Neural progenitor cell (in vitro differentiated cells): Measurements from ENCODE around the gene OGFOD2. TPM values are rescaled to one million over a fixed set of nuclear protein-coding genes. Genes with fewer than 3 reads are reported as not detected.

Experiments used
- DNase-seq: peaks from one replicate; pipeline ENCODE4 v3.0.0-alpha.2; 2016; ENCODE audit warnings: low spot score
- H2AFZ ChIP-seq: fragments of 200-600 bp; sonication (generic); replicated peaks from 2 replicates; pipeline ENCODE4 v1.6.1; 2016; ENCODE audit warnings: antibody characterized with exemption
- H3F3A ChIP-seq: fragments of 200-600 bp; sonication (generic); 2 replicates; pipeline ENCODE4 v1.6.1; 2016; ENCODE audit warnings: antibody characterized with exemption, low read depth
- H3K27ac ChIP-seq: fragments of 200-600 bp; sonication (generic); 2 replicates; pipeline ENCODE4 v1.5.1; 2016; ENCODE audit warnings: mild to moderate bottlenecking
- H3K27me3 ChIP-seq: fragments of 200-600 bp; sonication (generic); 2 replicates; pipeline ENCODE4 v1.6.1; 2016; ENCODE audit warnings: mild to moderate bottlenecking, moderate library complexity
- H3K36me3 ChIP-seq: fragments of 200-600 bp; sonication (generic); 2 replicates; pipeline ENCODE4 v1.5.1; 2016
- H3K4me1 ChIP-seq: fragments of 200-600 bp; sonication (generic); 2 replicates; pipeline ENCODE4 v1.6.1; 2016; ENCODE audit warnings: mixed run types
- H3K4me2 ChIP-seq: fragments of 200-600 bp; sonication (generic); 2 replicates; pipeline ENCODE4 v1.6.1; 2016
- H3K4me3 ChIP-seq: fragments of 200-600 bp; sonication (generic); 2 replicates; pipeline ENCODE4 v1.5.1; 2016
- H3K79me2 ChIP-seq: fragments of 200-600 bp; sonication (generic); 2 replicates; pipeline ENCODE4 v1.6.1; 2016; ENCODE audit warnings: low read depth
- H3K9ac ChIP-seq: fragments of 200-600 bp; sonication (generic); 2 replicates; pipeline ENCODE4 v1.6.1; 2016
- H3K9me3 ChIP-seq: fragments of 200-600 bp; sonication (generic); 2 replicates; pipeline ENCODE4 v1.5.1; 2016; ENCODE audit warnings: low read depth
- H4K20me1 ChIP-seq: fragments of 200-600 bp; sonication (generic); 2 replicates; pipeline ENCODE4 v1.6.1; 2016; ENCODE audit warnings: low read depth
- H3K27ac Mint-ChIP-seq: 3 replicates; pipeline ENCODE4 v1.8.0; 2021; ENCODE audit warnings: mixed read lengths
- H3K27me3 Mint-ChIP-seq: 2 replicates; pipeline ENCODE4 v1.8.0; 2022; ENCODE audit warnings: low read depth, mild to moderate bottlenecking, inconsistent platforms, moderate library complexity, mixed read lengths; ENCODE audit not compliant: insufficient read depth
- H3K36me3 Mint-ChIP-seq: 3 replicates; pipeline ENCODE4 v1.8.0; 2021; ENCODE audit warnings: mixed read lengths
- H3K4me1 Mint-ChIP-seq: 3 replicates; pipeline ENCODE4 v1.8.0; 2021; ENCODE audit warnings: mixed read lengths
- H3K4me3 Mint-ChIP-seq: 3 replicates; pipeline ENCODE4 v1.8.0; 2021; ENCODE audit warnings: mild to moderate bottlenecking, moderate library complexity, mixed read lengths
- H3K9me3 Mint-ChIP-seq: 3 replicates; pipeline ENCODE4 v1.8.0; 2020; ENCODE audit warnings: mixed read lengths
- EZH2 ChIP-seq: fragments of 200-600 bp; sonication (generic); IDR thresholded peaks from 2 replicates; pipeline ENCODE4 v1.6.1; 2017; ENCODE audit warnings: antibody characterized with exemption, mild to moderate bottlenecking, moderate library complexity
- EZH2phosphoT487 ChIP-seq: fragments of 200-600 bp; sonication (generic); IDR thresholded peaks from 2 replicates; pipeline ENCODE4 v1.6.1; 2017; ENCODE audit warnings: antibody characterized with exemption
- total RNA-seq: library from RNA; depleted of rRNA; stranded (reverse); fragments of >200 nt; gene quantifications from 2 replicates; pipeline ENCODE4 v1.2.3, GENCODE V29; 2015; ENCODE audit warnings: low replicate concordance
- TF ChIP-seq, protein P1 (sequence below): fragments of 200-600 bp; sonication (generic); IDR thresholded peaks from 2 replicates; pipeline ENCODE4 v1.5.1; 2017; ENCODE audit warnings: antibody characterized with exemption, mild to moderate bottlenecking

OGFOD2 gene
- total RNA-seq, 1 donor from 2014 or later = 9.9 TPM

GRCh38 chr12:122977655-122978392, 2.8 kb downstream of the OGFOD2 start:
- H3K9ac ChIP-seq = no peak overlapping the region
- H3K27me3 ChIP-seq = no peaks in the 10 kb centered on the region
- no peak overlapping the region for H3K27ac ChIP-seq
- peaks cover 17% of the 10 kb centered on the region for H4K20me1 ChIP-seq
- peaks cover 9% of the 10 kb centered on the region for H3F3A ChIP-seq
- H3K9me3 ChIP-seq = no peaks in the 10 kb centered on the region
- no peaks in the 10 kb centered on the region for H3K9me3 Mint-ChIP-seq
- no peak overlapping the region for H3K4me3 ChIP-seq
- no peaks in the 10 kb centered on the region for H3K27me3 Mint-ChIP-seq
- no peak for DNase-seq
- H3K36me3 ChIP-seq = no peaks in the 10 kb centered on the region
- H3K4me1 Mint-ChIP-seq = peaks cover 33% of the 10 kb centered on the region
- H3K27ac Mint-ChIP-seq = no peak overlapping the region
- no peak overlapping the region for H3K4me2 ChIP-seq
- TF ChIP-seq EZH2phosphoT487 = no peak
- TF ChIP-seq EZH2 = no peak
- TF ChIP-seq, protein P1, sequence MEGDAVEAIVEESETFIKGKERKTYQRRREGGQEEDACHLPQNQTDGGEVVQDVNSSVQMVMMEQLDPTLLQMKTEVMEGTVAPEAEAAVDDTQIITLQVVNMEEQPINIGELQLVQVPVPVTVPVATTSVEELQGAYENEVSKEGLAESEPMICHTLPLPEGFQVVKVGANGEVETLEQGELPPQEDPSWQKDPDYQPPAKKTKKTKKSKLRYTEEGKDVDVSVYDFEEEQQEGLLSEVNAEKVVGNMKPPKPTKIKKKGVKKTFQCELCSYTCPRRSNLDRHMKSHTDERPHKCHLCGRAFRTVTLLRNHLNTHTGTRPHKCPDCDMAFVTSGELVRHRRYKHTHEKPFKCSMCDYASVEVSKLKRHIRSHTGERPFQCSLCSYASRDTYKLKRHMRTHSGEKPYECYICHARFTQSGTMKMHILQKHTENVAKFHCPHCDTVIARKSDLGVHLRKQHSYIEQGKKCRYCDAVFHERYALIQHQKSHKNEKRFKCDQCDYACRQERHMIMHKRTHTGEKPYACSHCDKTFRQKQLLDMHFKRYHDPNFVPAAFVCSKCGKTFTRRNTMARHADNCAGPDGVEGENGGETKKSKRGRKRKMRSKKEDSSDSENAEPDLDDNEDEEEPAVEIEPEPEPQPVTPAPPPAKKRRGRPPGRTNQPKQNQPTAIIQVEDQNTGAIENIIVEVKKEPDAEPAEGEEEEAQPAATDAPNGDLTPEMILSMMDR = no peak
- peaks cover 18% of the 10 kb centered on the region for H3K4me1 ChIP-seq
- no peak overlapping the region for H2AFZ ChIP-seq
- peak overlapping the region; percentile 71 for H3K4me3 Mint-ChIP-seq
- peaks cover 42% of the 10 kb centered on the region for H3K79me2 ChIP-seq
- H3K36me3 Mint-ChIP-seq = peaks cover 2% of the 10 kb centered on the region

DNA sequence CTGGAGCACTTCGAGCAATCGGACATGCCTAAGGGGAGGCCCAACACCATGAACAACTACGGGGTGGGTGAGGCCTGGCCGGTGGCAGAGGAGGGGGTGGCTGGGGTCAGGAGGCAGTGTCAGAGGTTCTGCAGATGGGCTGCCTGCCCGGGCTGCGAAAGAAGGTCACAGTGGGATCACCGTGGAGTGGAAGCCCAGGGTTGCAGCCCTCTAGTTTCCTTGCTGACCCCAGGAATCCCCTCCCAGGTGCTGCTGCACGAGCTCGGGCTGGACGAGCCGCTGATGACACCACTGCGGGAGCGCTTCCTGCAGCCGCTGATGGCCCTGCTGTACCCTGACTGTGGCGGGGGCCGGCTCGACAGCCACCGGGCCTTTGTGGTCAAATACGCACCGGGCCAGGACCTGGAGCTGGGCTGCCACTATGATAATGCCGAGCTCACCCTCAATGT, 3.5 kb downstream of the OGFOD2 start:
- Histone ChIP-seq H3K36me3 (no peaks in the 10 kb centered on the region), H2AFZ (no peak overlapping the region), H3K79me2 (peaks cover 42% of the 10 kb centered on the region), H3K9me3 (no peaks in the 10 kb centered on the region), H3K4me3 (no peak overlapping the region), H3K4me2 (no peak overlapping the region), H3K9ac (no peak overlapping the region), H4K20me1 (peaks cover 17% of the 10 kb centered on the region), H3K4me1 (peaks cover 18% of the 10 kb centered on the region), H3K27ac (no peak overlapping the region), H3K27me3 (no peaks in the 10 kb centered on the region), H3F3A (peaks cover 9% of the 10 kb centered on the region)
- Mint-ChIP-seq H3K27me3 (no peaks in the 10 kb centered on the region), H3K27ac (no peak overlapping the region), H3K36me3 (peaks cover 4% of the 10 kb centered on the region), H3K4me1 (peaks cover 40% of the 10 kb centered on the region), H3K9me3 (no peaks in the 10 kb centered on the region), H3K4me3 (peak overlapping the region; percentile 71)
- TF ChIP-seq EZH2 (no peak), EZH2phosphoT487 (no peak)
- TF ChIP-seq, protein P1 = no peak
- no peak for DNase-seq

GRCh38 chr12:122979001-122979907, 4.2 kb downstream of the OGFOD2 start:
- H3K4me2 ChIP-seq = peak overlapping the region; percentile 95
- peaks cover 18% of the 10 kb centered on the region for H3K4me1 ChIP-seq
- H3K9me3 ChIP-seq = no peaks in the 10 kb centered on the region
- peaks cover 42% of the 10 kb centered on the region for H3K79me2 ChIP-seq
- no peak for DNase-seq
- peaks cover 4% of the 10 kb centered on the region for H3K36me3 Mint-ChIP-seq
- peaks cover 4% of the 10 kb centered on the region for H3F3A ChIP-seq
- H2AFZ ChIP-seq = no peak overlapping the region
- no peaks in the 10 kb centered on the region for H3K27me3 Mint-ChIP-seq
- H3K4me1 Mint-ChIP-seq = peaks cover 43% of the 10 kb centered on the region
- no peaks in the 10 kb centered on the region for H3K9me3 Mint-ChIP-seq
- peaks cover 20% of the 10 kb centered on the region for H4K20me1 ChIP-seq
- H3K4me3 Mint-ChIP-seq = peak overlapping the region; percentile 94
- no peak overlapping the region for H3K27ac Mint-ChIP-seq
- TF ChIP-seq, protein P1 = no peak
- no peak for TF ChIP-seq EZH2
- no peak for TF ChIP-seq EZH2phosphoT487
- no peak overlapping the region for H3K9ac ChIP-seq
- no peaks in the 10 kb centered on the region for H3K27me3 ChIP-seq
- peak overlapping the region; percentile 92 for H3K4me3 ChIP-seq
- H3K27ac ChIP-seq = no peak overlapping the region
- H3K36me3 ChIP-seq = no peaks in the 10 kb centered on the region
